IPS-15b (cell line): ENCODE measurements around the gene COBLL1.
"Not testable (repeated sequence)": the region's sequence is repeated elsewhere in the genome, so short reads cannot be mapped to it uniquely, and the experiment has no call there.

Experiments used
- H3K27me3 ChIP-seq: one replicate; pipeline ENCODE4 v1.6.1; 2013; ENCODE audit warnings: low read length; ENCODE audit not compliant: control insufficient read depth, insufficient read depth
- H3K36me3 ChIP-seq: one replicate; pipeline ENCODE4 v1.6.1; 2013; ENCODE audit warnings: low read length; ENCODE audit not compliant: control insufficient read depth, insufficient read depth
- H3K4me1 ChIP-seq: one replicate; pipeline ENCODE4 v1.6.1; 2013; ENCODE audit warnings: mild to moderate bottlenecking, low read length; ENCODE audit not compliant: control insufficient read depth, insufficient read depth
- H3K4me3 ChIP-seq: one replicate; pipeline ENCODE4 v1.5.1; 2013; ENCODE audit warnings: low read depth, low read length
- H3K9ac ChIP-seq: one replicate; pipeline ENCODE4 v1.6.1; 2013; ENCODE audit warnings: low read depth, mild to moderate bottlenecking, low read length
- H3K9me3 ChIP-seq: one replicate; pipeline ENCODE4 v1.6.1; 2013; ENCODE audit warnings: mild to moderate bottlenecking, low read length; ENCODE audit not compliant: control insufficient read depth, insufficient read depth

Gene COBLL1

DNA sequence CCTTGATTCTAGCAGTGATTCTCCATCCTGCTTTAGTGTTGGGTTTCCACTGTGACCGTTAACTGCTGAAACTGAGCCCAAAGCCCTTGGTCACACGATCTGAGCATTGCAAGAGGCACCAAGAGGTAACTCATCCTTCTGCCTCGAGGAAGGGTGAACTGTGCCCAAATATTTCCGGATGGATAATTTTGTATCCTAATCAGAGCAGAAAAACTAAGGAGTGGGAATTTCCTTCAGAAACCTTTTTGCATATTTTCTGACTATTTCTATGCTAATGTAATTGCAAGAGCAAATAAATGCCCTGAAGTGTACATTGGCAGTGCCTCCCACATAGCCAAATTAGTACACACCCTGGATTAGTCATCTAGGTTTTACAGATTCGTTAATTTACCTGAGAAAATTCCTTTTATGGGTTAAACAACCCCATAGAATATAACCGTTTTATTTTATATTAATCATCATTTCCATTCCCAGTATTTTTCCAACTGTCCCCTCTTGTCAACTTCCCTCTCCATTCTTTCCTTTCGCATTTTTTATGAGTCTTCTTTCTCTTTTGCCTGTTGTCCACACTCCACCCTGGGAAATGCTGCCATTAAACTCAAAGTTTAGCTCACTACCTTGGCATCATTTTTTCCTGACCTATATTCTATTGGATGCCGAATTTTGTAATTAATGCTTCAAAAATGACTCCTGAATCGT is 31.7 kb upstream of the COBLL1 start:
- Histone ChIP-seq H3K4me3 (no peak overlapping the region), H3K4me1 (no peaks in the 10 kb centered on the region), H3K9me3 (no peaks in the 10 kb centered on the region), H3K27me3 (no peaks in the 10 kb centered on the region), H3K36me3 (no peaks in the 10 kb centered on the region), H3K9ac (no peak overlapping the region)

DNA sequence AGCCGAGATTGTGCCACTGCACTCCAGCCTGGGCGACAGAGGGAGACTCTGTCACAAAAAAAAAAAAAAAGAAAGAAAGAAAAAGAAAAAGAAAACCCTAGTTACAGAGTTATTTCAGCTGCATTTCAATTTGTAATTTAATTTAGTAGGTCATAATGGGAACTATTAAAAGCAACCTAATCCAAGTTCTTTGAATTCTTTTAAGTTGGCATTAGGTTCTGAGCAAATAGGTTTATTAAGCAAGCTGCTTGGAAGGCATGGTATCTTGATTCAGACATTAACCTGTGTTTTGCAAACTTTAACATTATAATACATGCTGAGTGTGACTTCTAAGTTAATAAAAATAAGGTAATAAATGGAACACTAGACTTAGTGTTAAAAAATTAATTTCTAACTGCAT is 29.8 kb upstream of the COBLL1 start:
- Histone ChIP-seq H3K27me3 (no peaks in the 10 kb centered on the region), H3K4me3 (no peak overlapping the region), H3K9me3 (no peaks in the 10 kb centered on the region), H3K9ac (no peak overlapping the region), H3K4me1 (no peaks in the 10 kb centered on the region), H3K36me3 (no peaks in the 10 kb centered on the region)

DNA sequence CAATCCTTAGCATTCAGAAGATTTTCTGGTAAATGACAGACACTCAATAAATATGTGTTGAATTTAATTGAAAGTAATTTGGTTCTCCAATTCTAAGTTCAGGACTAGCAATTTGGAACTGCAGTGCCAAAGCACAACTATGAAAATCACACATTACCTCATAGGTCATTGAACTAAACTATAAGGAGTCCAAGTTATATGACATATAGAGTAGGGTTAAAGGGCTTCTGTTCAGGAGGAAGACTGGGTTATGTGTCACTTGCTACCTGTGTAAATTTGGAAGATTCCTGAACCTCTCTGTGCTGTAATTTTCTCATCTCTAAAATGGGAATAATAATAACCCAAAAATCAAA is 27.8 kb upstream of the COBLL1 start:
- Histone ChIP-seq H3K4me3 (no peak overlapping the region), H3K9me3 (no peaks in the 10 kb centered on the region), H3K36me3 (no peaks in the 10 kb centered on the region), H3K4me1 (no peaks in the 10 kb centered on the region), H3K27me3 (no peaks in the 10 kb centered on the region), H3K9ac (no peak overlapping the region)

DNA sequence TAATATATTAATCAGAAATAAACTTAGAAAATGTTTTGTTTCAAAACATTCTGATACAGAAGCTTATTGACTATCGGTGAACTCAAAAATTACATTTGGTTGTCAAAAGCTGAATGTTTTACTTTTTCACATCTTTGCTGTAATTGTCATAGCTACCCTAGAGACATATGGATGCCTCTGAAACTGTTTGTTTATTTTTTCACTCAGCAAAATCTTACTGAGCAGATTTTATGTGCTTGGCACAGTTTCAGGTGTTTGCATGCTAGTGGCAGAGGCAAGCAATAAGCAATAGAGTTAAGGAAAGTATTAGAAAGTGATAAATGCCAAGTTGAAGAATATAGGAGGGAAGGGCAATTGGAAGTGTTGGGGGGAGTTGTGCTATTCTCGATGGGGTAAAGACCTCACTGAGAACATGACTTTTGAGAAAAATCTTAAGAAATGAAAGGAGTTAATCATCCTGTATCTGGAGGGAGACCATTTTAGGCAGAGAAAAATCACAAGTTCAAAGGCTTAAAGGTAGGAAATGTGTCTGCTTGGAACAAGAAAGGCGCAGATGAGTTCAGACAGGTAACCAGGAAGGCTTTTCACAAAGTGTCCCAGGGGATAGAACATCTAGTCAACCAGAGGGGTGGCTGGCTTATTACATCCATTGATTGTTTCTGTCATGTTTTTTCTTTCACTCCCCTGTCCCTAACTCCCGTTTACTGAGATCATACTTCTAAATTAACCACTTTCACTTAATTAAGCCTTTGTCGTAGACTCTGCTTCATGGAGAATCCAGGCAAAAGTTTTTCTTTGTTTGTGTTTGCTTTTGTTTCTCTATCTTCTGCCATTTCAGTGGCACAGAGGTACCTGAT is 27.2 kb upstream of the COBLL1 start:
- Histone ChIP-seq H3K4me3 (no peak overlapping the region), H3K9ac (no peak overlapping the region), H3K4me1 (no peaks in the 10 kb centered on the region), H3K9me3 (no peaks in the 10 kb centered on the region), H3K27me3 (no peaks in the 10 kb centered on the region), H3K36me3 (no peaks in the 10 kb centered on the region)

DNA sequence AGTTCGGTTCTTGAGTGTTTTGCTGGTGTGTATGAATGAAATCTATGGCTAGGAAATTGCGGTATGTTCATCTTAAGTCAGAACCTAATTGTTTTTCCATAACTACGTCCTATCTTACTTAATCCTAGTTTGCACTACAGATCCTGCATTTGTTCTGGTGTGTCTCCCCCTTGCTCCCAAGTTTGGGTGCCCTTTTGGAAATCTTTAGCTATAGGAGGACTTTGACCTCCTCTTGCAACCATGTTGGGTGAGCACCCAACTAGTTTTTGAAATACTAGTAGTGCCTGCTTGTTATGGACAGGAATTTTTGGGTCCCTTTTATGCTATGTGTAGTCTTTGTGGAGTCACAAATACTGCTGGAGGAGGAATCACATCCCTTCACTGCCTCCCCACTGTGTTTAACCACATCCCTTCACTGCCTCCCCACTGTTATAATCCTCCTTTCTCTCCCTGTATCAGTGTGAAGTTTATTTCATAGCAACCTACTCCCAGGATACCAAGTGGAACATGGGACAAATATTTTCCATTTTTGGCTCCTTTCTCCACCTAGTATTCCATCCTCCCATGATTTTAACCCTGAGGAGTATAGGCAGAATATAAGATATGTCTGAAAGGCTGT is 26.3 kb upstream of the COBLL1 start:
- Histone ChIP-seq H3K9ac (no peak overlapping the region), H3K27me3 (no peaks in the 10 kb centered on the region), H3K4me1 (no peaks in the 10 kb centered on the region), H3K4me3 (no peak overlapping the region), H3K36me3 (no peaks in the 10 kb centered on the region), H3K9me3 (no peaks in the 10 kb centered on the region)

DNA sequence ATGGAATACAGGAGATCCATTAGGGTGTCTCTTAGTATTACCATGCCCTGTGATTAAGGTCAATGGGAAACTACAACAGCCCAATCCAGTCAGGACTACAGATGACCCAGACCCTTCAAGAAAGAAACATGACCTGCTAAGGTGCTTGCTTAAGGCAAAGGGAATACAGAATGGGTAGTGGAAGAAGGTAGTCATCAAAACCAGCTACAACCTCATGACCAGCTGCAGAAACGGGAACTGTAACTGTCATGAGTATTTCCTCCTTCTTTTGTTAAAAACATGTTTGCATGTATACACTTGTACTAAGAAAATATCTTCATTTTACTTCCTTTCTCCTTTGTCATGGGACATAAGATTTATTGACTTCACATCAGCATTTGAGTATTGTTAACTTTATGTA is 24.8 kb upstream of the COBLL1 start:
- not testable (repeated sequence) for H3K9ac ChIP-seq, H3K4me1 ChIP-seq, H3K9me3 ChIP-seq, H3K36me3 ChIP-seq, H3K27me3 ChIP-seq, H3K4me3 ChIP-seq

DNA sequence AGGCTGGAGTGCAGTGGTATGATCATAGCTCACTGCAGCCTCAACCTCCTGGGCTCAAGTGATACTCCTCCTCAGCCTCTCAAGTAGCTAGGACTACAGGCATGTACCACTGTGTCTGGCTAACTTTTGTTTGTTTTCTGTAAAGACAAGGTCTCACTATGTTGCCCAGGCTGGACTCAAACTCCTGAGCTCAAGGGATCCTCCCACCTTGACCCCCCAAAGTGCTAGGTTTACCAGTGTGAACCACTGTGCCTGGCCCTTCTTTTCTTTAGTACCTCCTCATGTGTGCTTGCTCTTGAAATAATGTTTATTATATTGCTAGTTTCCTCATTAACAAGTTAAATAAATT is 19.0 kb upstream of the COBLL1 start:
- Histone ChIP-seq H3K9me3 (no peaks in the 10 kb centered on the region), H3K27me3 (no peaks in the 10 kb centered on the region), H3K4me3 (no peak overlapping the region), H3K4me1 (no peaks in the 10 kb centered on the region), H3K36me3 (no peaks in the 10 kb centered on the region), H3K9ac (no peak overlapping the region)

DNA sequence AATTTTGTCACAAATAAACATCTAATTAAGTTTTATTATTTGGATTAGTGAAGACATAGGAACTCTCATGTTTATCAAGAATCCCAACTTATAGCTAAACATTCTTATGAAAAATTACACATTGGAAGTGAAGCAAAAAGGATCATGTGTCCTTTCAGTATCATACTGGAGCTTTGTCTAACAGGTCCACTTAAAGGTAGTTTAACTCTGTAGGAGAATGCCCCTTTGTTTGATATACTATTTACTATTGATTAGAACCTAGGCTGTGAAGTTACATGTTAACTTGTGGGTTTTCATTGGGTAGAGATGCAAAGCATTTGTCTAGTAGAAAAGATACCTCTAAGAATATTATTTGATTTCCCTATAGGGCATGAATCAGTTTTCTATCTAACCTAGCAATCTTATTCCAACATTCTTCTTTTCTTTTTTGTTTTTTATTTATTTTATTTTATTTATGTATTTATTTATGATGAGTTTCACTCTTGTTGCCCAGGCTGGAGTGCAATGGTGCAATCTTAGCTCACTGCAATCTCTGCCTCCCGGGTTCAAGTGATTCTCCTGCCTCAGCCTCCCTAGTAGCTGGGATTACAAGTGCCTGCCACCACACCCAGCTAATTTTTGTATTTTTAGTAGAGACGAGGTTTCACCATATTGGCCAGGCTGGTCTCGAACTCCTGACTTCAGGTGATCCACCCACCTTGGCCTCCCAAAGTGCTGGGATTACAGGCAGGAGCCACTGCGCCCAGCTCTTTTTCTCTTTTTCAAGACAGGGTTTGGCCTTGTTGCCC is 18.5 kb upstream of the COBLL1 start:
- H3K9me3 ChIP-seq, H3K36me3 ChIP-seq, H3K27me3 ChIP-seq, H3K4me1 ChIP-seq, H3K4me3 ChIP-seq, H3K9ac ChIP-seq: not testable (repeated sequence)

DNA sequence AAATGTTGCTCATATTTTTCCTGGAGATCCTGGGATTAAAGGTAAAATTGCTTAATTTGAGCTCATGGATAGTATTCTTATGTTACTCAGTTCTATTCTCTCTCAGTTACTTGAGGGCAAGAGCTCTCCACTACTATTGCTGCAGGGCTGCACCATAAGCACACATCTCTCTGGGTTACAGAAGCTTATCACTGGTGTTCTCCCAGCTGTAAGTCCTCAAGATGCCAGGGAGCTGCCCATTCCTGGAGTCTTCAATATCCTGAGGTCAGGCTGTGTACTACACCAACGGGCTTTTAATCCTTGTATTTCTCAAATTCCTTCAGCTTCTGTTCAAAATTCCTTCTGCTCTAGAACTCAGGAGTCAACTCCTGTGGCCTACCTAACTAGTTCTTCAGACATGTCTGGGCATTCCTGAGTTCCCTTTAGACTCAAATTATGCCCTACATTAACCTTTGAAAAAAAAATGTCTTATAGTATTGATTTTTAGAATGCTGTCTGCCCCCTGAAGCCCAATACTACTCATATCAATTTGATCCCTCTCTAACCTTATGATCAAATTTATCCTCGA is 17.7 kb upstream of the COBLL1 start:
- H3K4me3 ChIP-seq, result no peak overlapping the region
- H3K36me3 ChIP-seq, result no peaks in the 10 kb centered on the region
- H3K4me1 ChIP-seq, result no peaks in the 10 kb centered on the region
- H3K27me3 ChIP-seq, result no peaks in the 10 kb centered on the region
- H3K9ac ChIP-seq, result no peak overlapping the region
- H3K9me3 ChIP-seq, result no peaks in the 10 kb centered on the region

DNA sequence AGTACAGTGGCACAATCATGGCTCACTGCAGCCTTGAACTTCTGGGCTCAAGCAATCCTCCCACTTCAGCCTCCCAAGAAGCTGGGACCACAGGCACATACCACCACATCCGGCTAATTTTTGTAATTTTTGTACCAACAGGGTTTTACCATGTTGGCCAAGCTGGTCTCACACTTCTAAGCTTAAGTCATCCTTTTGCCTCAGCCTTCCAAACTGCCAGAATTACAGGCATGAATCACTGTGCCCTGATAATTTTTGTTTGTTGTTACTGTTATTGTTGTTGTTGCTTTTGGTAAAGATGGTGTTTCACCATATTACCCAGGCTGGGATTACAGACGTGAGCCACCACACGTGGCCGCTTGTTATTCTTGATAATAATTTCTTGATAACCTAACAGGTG is 10.5 kb upstream of the COBLL1 start:
- Histone ChIP-seq H3K4me3 (no peak overlapping the region), H3K9ac (no peak overlapping the region)

DNA sequence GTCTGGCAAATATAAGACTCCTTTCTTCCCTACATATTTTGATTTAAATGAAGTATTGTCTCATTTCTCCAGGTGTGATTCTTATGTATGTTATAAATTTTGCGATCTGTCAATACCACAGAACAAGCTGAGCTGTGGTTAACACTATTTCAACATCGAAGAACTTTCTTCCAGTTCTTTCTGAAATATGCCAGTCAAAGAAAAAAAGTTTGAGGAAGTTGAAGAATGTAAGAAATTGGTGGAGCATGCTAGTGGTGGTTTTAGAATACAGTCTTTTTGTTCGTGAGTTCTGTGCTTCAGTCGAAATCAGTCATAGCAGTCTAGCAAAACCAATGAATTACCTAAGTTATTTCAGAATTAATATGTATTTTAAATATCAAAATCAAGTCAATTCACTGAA is 8.6 kb upstream of the COBLL1 start:
- Histone ChIP-seq H3K4me1 (no peaks in the 10 kb centered on the region), H3K4me3 (no peak overlapping the region)

More for the DNA sequence above, 10.5 kb upstream of the COBLL1 start:
- H3K36me3 ChIP-seq, result no peaks in the 10 kb centered on the region
- H3K9me3 ChIP-seq, result no peaks in the 10 kb centered on the region
- H3K27me3 ChIP-seq, result no peaks in the 10 kb centered on the region
- no peaks in the 10 kb centered on the region for H3K4me1 ChIP-seq

More for the DNA sequence above, 8.6 kb upstream of the COBLL1 start:
- no peak overlapping the region for H3K9ac ChIP-seq
- no peaks in the 10 kb centered on the region for H3K27me3 ChIP-seq
- H3K36me3 ChIP-seq, result no peaks in the 10 kb centered on the region
- no peaks in the 10 kb centered on the region for H3K9me3 ChIP-seq
